ENCODE data around the gene INSIG2.

INSIG2 gene

DNA sequence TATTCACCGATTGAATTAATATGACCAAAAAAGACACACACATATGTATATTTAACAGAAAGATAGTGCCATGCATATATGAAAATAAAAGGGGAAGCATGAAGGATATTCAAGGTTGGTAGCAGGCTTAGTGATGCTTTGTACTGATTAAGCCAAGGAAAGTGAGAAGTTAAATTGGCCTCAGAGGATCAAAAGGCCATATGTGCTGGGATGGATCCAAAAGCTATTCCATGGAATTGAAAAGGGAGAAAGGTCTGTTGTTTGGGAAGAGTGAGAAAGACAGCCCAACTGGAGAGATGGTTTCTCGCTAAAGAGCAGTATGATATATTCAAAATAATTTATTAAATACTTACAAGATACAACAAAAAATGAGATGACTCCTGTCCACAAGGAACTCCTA is 65.9 kb downstream of the INSIG2 start:
- Histone ChIP-seq H3K4me3 (ENCODE audit: low read length) (no peak overlapping the region), H3K27ac (ENCODE audit: low read depth, low read length) (no peak overlapping the region), H3K9ac (ENCODE audit: low read length) (no peak overlapping the region), H3K36me3 (ENCODE audit: control insufficient read depth, insufficient read depth, low read length) (no peaks in the 10 kb centered on the region), H3K27me3 (ENCODE audit: control insufficient read depth, insufficient read depth, low read length) (no peaks in the 10 kb centered on the region), H3K4me1 (ENCODE audit: control insufficient read depth, insufficient read depth, low read length) (no peaks in the 10 kb centered on the region)

Measured in rectal smooth muscle tissue (tissue), 1 donor.